Muscle layer of colon (tissue), 2 donors: Measurements from ENCODE around the gene FBXO42.

Experiments
- H3K27ac ChIP-seq: one replicate; pipeline ENCODE4 v1.7.0; 2013; ENCODE audit warnings: low read depth, mild to moderate bottlenecking, low read length, moderate library complexity
- H3K27me3 ChIP-seq, 2 donors: one replicate each; pipeline ENCODE4 v1.7.0; 2013; ENCODE audit warnings: low read length in 2 of 2, mild to moderate bottlenecking in 2 of 2; ENCODE audit not compliant: insufficient read depth in 2 of 2, control insufficient read depth in 1 of 2
- H3K36me3 ChIP-seq: one replicate; pipeline ENCODE4 v1.7.0; 2013; ENCODE audit warnings: mild to moderate bottlenecking, low read length; ENCODE audit not compliant: insufficient read depth
- H3K4me1 ChIP-seq: one replicate; pipeline ENCODE4 v1.7.0; 2013; ENCODE audit warnings: mild to moderate bottlenecking, low read length; ENCODE audit not compliant: insufficient read depth
- H3K4me3 ChIP-seq, 2 donors: one replicate each; pipeline ENCODE4 v1.7.0; 2013; ENCODE audit warnings: low read length in 2 of 2, low read depth in 1 of 2, mild to moderate bottlenecking in 1 of 2, moderate library complexity in 1 of 2
- H3K9ac ChIP-seq: one replicate; pipeline ENCODE4 v1.7.0; 2013; ENCODE audit warnings: low read length
- H3K9me3 ChIP-seq: one replicate; pipeline ENCODE4 v1.7.0; 2013; ENCODE audit warnings: mild to moderate bottlenecking, low read length
- donor health status: abdominal sarcoma.
- donor health status: Adenocarcinoma of cecum.

FBXO42 gene

DNA sequence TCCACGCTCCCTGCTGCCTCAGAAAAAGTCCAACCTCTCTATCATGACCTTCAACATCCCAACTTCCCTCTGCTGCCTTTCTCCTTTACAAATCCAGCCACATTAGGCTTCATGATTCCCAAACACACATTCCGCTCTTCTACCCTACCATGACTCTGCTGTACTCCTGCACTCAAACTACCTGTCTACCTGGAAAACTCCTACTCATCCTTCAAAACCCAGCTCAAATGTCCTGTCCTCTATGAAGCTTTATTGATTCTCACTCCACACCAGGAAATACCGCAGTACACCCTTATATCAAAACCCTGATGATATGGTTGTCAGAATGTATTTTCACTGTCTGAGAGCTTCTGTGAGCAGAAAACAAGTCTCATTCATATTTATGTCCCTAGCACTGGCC, 148.7 kb downstream of the FBXO42 start:
- Histone ChIP-seq H3K36me3 (no peaks in the 10 kb centered on the region), H3K4me3 (no peak overlapping the region), H3K27me3 (no peaks in the 10 kb centered on the region), H3K27ac (no peak overlapping the region), H3K9me3 (no peaks in the 10 kb centered on the region), H3K9ac (no peak overlapping the region), H3K4me1 (peaks cover 5% of the 10 kb centered on the region)

DNA sequence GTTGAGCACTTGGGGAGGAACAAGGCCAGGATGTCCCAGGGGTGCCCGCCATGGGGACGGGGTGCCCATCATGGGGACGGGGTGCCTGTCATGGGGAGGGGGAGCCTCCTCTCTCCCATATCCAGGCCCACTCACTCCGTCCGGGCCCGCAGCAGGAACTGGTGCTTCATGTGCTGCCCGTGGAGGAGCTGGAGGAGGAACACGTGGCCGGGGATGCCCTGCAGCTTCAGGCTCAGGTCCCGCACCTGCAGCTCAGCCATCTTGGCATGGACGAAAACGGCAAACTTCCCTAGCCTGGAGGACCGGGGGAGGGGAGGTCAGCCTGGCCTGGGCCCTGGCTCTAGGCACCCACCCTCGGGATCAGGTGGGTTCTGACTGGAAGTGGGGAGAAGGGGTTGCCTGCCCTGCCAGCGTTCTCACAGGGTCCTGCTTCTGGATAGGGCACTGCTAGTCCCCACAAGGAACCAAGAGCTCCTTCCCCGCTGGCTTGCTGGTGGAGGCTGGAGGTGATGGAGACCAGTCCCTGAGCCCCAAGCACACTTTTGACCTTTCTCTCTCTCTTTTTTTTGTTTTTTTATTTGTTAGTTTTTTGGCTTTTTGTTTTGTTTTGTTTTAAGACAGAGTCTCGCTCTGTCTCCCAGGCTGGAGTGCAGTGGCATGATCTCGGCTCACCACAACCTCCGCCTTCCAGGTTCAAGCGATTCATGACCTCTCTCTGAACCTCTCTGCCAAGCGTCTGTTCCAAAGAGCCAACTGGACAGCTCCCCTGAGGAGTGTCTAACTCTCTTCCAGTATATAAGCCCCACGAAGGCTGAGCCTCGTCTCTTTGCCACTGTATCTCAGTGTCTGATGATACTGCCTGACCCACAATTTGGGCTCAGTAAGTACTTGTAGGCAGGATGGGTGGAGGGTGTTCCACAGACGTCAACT, 149.7 kb downstream of the FBXO42 start:
- no peaks in the 10 kb centered on the region for H3K9me3 ChIP-seq
- H3K4me3 ChIP-seq, result no peak overlapping the region
- no peaks in the 10 kb centered on the region for H3K36me3 ChIP-seq
- peaks cover 5% of the 10 kb centered on the region for H3K4me1 ChIP-seq
- no peaks in the 10 kb centered on the region for H3K27me3 ChIP-seq
- H3K9ac ChIP-seq, result no peak overlapping the region
- no peak overlapping the region for H3K27ac ChIP-seq

DNA sequence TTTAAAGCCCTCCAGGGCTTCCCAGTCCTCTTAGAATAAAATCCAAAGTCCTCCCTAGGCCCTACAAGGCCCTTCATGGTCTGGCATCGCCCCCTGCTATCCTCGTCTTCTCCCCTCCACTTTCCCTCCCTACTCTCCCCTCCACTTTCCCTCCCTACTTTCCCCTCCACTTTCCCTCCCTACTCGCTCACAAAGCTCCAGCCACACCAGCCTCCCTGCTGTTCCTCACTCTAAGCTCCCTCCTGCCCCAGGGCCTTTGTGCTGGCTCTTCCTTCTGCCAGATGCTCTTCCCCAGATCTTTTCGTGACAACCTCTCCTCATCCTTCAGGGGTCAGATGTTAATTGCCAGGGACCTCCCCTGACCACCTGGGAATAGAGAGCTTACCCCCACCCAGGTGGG, 152.6 kb downstream of the FBXO42 start:
- Histone ChIP-seq H3K27me3 (no peaks in the 10 kb centered on the region), H3K9ac (no peak overlapping the region), H3K27ac (no peak overlapping the region)

DNA sequence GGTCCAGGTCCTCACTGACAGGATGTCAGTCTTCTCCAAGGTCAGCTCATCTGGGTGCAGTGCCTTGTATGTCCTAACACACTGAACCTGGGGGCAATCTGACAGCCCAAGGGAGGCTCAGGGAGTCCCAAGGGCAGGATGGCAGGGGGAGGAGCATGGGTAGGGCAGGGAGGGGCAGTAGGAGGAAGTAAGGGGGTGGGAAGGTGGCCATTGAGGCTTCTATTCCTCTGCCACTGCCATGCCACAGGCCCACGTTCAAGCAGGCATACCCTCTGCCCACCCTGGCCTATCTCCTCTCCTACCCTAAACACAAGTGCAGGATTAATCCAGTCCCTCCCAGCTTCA, 153.2 kb downstream of the FBXO42 start:
- Histone ChIP-seq H3K36me3 (no peaks in the 10 kb centered on the region), H3K9ac (no peak overlapping the region), H3K4me3 (no peak overlapping the region), H3K9me3 (no peaks in the 10 kb centered on the region), H3K27me3 (no peaks in the 10 kb centered on the region), H3K4me1 (no peaks in the 10 kb centered on the region), H3K27ac (no peak overlapping the region)

More for the DNA sequence above, 152.6 kb downstream of the FBXO42 start:
- Histone ChIP-seq H3K9me3 (no peaks in the 10 kb centered on the region), H3K36me3 (no peaks in the 10 kb centered on the region), H3K4me3 (no peak overlapping the region), H3K4me1 (no peaks in the 10 kb centered on the region)

DNA sequence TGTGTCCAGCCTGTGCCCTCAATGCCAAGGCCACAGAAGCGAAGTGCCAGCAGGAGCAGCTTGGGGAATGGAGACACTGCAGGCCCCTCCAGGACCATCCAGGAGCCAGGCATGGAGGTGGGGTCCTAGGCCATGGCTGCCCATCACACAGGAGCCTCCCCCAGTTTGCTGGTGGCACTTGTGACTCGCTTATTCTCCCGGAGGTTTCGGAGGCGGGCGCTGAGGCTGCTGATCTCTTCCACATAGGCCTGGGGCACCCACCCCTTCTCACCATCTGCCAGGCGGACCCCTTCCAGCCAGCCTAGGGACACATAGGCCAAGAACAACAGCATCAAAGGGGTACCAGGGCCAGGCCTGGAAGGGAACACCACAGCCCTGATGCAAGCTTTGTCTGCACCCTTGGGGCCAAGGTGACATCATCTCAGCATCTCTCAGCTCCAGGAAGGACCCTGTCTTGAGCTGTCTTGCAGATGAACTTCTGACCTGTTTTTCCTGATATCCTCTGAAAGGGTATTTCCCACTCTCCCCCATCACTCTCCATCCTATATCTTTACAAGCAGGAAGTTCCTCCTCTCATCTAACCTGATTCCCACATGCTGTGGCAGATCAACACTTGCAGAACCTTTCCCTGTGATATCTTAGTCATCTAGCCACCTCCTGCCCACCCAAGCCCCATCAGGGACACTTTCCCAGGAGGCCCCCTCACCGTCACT, 153.7 kb downstream of the FBXO42 start:
- H3K27ac ChIP-seq, result no peak overlapping the region
- H3K27me3 ChIP-seq, result no peaks in the 10 kb centered on the region
- no peak overlapping the region for H3K9ac ChIP-seq
- H3K4me3 ChIP-seq, result no peak overlapping the region
- H3K36me3 ChIP-seq, result no peaks in the 10 kb centered on the region
- no peaks in the 10 kb centered on the region for H3K9me3 ChIP-seq
- H3K4me1 ChIP-seq, result no peaks in the 10 kb centered on the region

DNA sequence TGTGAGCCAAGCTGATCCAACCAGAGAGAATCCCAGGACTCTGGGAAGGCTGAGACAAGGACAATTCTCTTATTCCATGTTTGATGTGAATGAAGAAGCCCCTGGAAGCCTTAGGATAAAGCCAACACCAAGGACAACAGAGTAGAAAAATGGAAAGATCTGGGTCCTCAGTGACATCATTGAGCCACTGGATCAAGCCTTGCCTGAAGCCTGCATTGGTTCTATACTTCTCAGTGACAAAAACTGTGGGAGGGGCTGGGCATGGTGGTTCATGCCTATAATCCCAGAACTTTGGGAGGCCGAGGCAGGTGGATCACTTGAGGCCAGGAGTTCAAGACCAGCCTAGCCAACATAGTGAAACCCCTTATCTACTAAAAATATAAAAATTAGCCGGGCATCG, 155.4 kb downstream of the FBXO42 start:
- Histone ChIP-seq H3K4me3 (no peak overlapping the region), H3K9ac (no peak overlapping the region)

More for the DNA sequence above, 155.4 kb downstream of the FBXO42 start:
- Histone ChIP-seq H3K4me1 (no peaks in the 10 kb centered on the region), H3K36me3 (no peaks in the 10 kb centered on the region), H3K27ac (no peak overlapping the region), H3K27me3 (no peaks in the 10 kb centered on the region), H3K9me3 (no peaks in the 10 kb centered on the region)
